Uterus (tissue), 2 donors: ENCODE measurements around the gene APOA5.

Source experiments
- POLR2A ChIP-seq, 2 donors: fragments of 450-650 bp; IDR thresholded peaks; one replicate each; pipeline ENCODE4 v1.6.1; 2016; ENCODE audit warnings: antibody characterized with exemption in 2 of 2, mild to moderate bottlenecking in 1 of 2, moderate library complexity in 1 of 2
- TF ChIP-seq, protein P1 (sequence below), 4 experiments: fragments of 200-600 bp in 2 of 4; fragments of 450-650 bp in 2 of 4; sonication (generic) in 2 of 4; IDR thresholded peaks; one replicate each; pipeline ENCODE4 v1.5.1; 2016 to 2019; ENCODE audit warnings: antibody characterized with exemption in 4 of 4, mild to moderate bottlenecking in 2 of 4, moderate library complexity in 1 of 4

DNA sequence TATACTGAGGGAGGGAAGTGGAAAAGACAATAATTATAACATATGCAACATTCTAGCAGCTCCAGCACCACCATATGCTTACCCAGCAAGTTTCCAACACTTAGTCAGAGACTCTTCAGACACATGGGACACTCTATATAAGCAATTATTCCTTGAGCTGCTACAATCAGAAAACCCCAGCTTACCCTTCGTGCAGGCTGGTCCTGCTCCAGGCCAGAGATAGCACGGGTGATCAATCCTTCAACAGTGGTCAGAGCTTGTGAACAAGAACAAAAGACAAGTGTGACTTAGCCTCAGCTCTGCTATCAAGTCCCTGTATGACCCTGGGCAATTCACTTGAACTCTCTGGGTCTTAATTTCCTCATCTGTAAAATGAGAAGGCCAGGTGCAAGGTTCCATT, 5.4 kb downstream of the APOA5 start:
- TF ChIP-seq, protein P1, sequence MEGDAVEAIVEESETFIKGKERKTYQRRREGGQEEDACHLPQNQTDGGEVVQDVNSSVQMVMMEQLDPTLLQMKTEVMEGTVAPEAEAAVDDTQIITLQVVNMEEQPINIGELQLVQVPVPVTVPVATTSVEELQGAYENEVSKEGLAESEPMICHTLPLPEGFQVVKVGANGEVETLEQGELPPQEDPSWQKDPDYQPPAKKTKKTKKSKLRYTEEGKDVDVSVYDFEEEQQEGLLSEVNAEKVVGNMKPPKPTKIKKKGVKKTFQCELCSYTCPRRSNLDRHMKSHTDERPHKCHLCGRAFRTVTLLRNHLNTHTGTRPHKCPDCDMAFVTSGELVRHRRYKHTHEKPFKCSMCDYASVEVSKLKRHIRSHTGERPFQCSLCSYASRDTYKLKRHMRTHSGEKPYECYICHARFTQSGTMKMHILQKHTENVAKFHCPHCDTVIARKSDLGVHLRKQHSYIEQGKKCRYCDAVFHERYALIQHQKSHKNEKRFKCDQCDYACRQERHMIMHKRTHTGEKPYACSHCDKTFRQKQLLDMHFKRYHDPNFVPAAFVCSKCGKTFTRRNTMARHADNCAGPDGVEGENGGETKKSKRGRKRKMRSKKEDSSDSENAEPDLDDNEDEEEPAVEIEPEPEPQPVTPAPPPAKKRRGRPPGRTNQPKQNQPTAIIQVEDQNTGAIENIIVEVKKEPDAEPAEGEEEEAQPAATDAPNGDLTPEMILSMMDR (IDR thresholded peaks at IDR 0.05): no peak
- TF ChIP-seq POLR2A (IDR thresholded peaks at IDR 0.05): no peak
